22Rv1 (cell line): ENCODE data around the gene SRSF11.

Experiments used
- ZFX ChIP-seq: fragments of 450-650 bp; IDR thresholded peaks from 2 replicates; pipeline ENCODE4 v1.6.1; 2017; ENCODE audit warnings: antibody characterized with exemption, borderline replicate concordance
- TF ChIP-seq, protein P1 (sequence below): fragments of 450-650 bp; IDR thresholded peaks from 2 replicates; pipeline ENCODE4 v1.5.1; 2017; ENCODE audit warnings: mild to moderate bottlenecking

DNA sequence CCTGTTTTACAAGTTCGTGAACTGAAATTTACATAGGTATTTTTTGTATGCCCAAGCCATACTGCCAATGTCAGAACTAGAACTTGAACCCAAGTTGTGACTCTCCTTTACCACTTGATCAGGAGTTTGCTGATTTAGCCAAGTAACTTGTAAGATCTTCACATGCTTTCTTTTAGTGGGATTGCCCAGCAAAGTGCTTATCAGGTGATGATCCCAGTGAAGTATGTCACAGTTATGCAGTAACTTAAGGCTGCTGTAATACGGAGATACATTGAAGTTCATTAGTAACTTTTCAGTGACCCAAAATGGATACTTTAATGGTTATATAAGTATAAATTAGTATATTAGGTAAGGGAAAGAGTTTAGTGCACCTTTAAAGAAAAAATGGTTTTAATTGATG is 3.8 kb downstream of the SRSF11 start:
- TF ChIP-seq, protein P1, sequence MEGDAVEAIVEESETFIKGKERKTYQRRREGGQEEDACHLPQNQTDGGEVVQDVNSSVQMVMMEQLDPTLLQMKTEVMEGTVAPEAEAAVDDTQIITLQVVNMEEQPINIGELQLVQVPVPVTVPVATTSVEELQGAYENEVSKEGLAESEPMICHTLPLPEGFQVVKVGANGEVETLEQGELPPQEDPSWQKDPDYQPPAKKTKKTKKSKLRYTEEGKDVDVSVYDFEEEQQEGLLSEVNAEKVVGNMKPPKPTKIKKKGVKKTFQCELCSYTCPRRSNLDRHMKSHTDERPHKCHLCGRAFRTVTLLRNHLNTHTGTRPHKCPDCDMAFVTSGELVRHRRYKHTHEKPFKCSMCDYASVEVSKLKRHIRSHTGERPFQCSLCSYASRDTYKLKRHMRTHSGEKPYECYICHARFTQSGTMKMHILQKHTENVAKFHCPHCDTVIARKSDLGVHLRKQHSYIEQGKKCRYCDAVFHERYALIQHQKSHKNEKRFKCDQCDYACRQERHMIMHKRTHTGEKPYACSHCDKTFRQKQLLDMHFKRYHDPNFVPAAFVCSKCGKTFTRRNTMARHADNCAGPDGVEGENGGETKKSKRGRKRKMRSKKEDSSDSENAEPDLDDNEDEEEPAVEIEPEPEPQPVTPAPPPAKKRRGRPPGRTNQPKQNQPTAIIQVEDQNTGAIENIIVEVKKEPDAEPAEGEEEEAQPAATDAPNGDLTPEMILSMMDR, result no peak
- no peak for TF ChIP-seq ZFX
